SH-SY5Y (cell line): Measurements from ENCODE around the gene CXXC5.

Experiments used
- GATA2 ChIP-seq: IDR thresholded peaks from 2 replicates; pipeline ENCODE4 v1.6.1; 2011; ENCODE audit warnings: mild to moderate bottlenecking, low read depth, low read length
- GATA3 ChIP-seq: IDR thresholded peaks from 2 replicates; pipeline ENCODE4 v1.6.1; 2011; ENCODE audit warnings: low read depth, mild to moderate bottlenecking, low read length, moderate library complexity

DNA sequence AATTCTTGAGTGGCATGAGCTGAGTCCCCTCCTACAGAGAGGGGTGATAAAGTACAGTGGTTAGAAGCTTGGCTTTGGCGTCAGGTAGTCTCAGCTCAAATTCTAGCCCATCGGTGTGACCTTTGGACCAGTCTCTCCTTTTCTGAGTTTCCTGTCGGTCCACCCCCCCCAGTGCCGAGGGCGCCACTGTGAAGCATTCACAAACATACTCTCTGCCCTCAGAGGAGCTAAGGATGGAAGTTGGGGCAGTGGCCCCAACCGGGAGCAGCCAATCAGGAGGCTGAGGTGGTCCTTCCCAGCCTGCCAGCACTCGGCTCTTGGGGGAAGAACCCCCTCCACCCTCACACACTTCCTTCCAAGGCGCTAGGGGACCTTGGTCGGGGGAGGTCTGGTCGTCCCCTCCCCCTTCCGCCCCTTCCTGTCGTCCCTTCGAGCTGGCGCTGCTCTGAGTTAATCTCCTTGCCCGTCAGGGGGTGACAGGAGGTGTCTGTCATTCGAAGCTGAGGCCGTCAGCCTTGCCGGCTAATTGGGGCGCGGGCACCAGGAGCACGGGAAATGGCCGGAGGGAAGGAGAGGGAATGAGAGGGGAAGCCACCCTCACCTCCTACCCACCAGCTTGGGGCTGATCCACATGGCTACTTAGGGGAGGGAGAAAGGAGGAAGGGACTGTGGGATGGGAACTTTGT, 53.0 kb downstream of the CXXC5 start:
- TF ChIP-seq GATA2 (no peak), GATA3 (no peak)
